Omental fat pad (tissue), 4 donors: ENCODE measurements around the gene PXMP4. TPM values are rescaled to one million over a fixed set of nuclear protein-coding genes. Genes with fewer than 3 reads are reported as not detected.

Source experiments
- ATAC-seq: fragments of 150-250 bp; one replicate; pipeline ENCODE4 v1.9.1; 2016; ENCODE audit warnings: mild to moderate bottlenecking, moderate library complexity; ENCODE audit not compliant: low FRiP score
- DNase-seq: peaks from one replicate; pipeline ENCODE4 v3.0.0-alpha.2; 2019; ENCODE audit warnings: low spot score
- CTCF ChIP-seq, 3 donors: fragments of 450-650 bp; IDR thresholded peaks; one replicate each; pipeline ENCODE4 v1.5.1; 2016 to 2017; ENCODE audit warnings: antibody characterized with exemption in 3 of 3, mild to moderate bottlenecking in 3 of 3, moderate library complexity in 2 of 3
- total RNA-seq, 4 donors: library from RNA; depleted of rRNA; stranded (reverse); fragments of >200 nt; gene quantifications; one replicate each; pipeline ENCODE4 v1.1.0, GENCODE V29; 2016

PXMP4 gene
- total RNA-seq, 4 donors from 2014 or later: 3.6 to 8.7 (median 4.8) TPM

GRCh38 chr20:33672426-33673113 is 47.5 kb downstream of the PXMP4 start:
- ATAC-seq (no peak), DNase-seq (no peak)
- TF ChIP-seq CTCF (IDR thresholded peaks at IDR 0.05): no peak

GRCh38 chr20:33671573-33672288 is 48.4 kb downstream of the PXMP4 start:
- no peak for TF ChIP-seq CTCF (IDR thresholded peaks at IDR 0.05)
- ATAC-seq: no peak

DNA sequence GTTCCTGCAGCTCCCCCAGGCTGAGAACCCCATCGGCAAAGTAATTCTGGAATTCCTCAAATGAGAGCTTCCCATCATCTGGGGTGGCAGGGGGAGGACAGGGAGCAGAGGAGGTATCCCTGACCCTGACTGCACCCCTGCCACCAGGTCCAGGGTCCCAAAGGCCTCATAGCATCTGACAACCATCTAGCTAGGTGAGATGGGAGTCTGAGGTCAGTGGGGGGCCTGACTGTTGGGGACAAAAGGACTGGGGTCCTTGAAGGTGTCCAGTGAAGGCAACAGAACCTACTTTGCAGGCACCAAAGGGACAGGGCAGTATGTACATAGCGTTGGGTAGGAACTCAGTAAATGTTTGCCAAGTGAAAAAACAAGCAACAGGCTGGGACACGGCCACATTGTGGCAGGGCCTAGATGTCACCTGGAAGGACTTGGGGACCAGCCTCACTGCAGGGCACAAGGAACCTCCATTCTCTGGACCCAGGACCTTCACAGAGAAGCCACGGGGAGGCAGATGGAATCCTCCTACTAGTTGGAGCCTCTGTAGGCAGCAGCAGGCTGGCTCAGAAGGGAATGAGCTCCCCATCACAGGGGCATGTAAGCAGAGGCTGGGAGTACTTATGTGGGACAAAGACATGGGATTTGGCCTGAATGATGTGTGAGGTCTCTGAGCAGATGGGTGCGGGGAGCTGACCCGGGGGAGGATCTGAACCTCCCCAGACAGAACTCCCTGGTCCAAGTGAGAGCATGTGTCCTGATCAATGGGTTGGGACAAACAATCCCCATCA is 49.2 kb downstream of the PXMP4 start:
- TF ChIP-seq CTCF (IDR thresholded peaks at IDR 0.05): no peak
- DNase-seq (no peak), ATAC-seq (no peak)

More at GRCh38 chr20:33671573-33672288, 48.4 kb downstream of the PXMP4 start:
- no peak for DNase-seq

DNA sequence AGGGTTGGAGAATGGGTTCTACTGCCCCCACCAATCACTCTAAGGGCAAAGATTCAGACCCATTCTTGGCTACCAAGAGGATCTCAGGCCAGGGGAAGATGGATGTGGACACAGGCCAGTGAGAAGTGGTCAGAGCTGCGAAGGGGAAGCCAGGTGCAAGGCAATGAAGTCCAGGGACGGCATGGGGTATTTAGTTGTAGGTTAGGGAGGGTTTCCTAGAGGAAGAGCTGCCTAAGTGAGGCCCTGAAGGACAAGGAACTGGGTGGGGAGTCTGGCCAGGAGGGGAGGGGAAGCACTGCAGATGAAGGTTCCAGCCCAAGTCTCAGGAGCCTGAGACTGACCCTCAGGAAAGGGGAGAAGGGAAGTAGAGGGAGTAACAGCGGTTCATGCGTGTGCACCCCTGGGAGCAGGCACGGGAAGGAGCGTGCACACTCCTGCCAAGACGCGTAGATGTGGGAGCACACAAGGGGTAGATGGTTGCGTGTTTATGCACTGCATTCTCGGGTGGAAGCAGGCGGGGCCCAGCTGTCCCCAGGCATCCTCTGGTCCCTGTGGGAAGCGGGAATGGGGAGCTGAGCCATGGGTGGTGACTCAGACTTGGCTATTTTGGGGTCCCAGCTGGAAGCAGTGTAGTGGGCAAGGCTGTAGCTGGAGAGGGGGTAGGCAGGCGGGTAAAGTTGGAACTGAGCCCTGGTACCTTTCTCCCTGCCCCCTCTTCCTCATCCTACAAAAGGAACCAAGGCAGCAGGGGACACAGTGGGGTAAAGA is 50.1 kb downstream of the PXMP4 start:
- ATAC-seq (no peak), DNase-seq (no peak)
- no peak for TF ChIP-seq CTCF (IDR thresholded peaks at IDR 0.05)

DNA sequence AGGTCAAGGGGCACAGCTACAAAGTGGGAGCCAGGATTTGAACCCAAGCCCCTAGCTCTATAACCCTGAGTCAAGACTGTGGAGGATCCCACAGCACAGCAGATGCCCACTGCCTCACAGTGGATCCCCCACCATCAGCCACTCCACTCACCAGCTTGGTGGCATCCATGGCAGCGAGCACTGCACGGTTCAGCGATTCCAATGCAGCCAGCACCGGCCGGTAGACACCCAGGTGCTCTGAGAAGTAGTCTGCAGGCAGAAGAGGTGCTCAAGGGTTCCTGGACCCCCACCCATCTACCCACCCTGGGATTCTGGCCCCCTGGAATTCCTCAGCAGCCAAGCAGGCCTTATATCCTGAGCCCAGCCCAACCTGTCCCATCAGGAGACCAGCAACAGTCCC is 50.9 kb downstream of the PXMP4 start:
- no peak for DNase-seq
- ATAC-seq: no peak
- no peak for TF ChIP-seq CTCF (IDR thresholded peaks at IDR 0.05)

DNA sequence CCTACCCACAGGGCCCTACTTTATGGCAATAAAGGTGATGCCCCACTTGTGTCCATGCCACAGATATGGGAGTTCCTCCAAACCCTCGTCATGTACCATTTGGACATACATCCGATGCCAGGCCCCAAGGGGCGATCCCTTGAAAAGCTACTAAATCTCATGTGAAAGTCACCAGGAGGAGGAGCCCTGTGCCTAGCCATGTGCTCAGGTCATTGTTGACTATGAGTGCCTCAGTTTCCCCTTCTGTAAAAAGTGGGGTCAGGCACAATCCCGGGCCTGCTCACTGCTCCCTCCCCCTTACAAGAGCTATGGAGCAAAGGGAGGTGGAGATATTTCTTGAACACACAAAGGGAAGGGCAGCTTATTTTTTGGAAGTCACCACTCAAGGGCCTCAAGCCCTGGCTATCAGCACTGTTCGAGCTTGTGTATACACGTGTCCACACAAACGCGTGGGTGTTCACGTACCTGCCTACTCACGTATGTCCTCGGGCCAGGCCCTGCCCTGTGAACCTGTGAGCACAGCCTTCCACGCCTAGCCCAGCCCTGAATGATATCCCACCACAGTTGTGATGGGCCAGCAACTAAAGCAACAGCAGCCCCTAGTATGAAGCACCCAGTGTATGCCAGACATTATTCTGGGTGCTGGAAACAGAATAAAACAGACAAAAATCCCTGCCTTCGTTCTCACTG is 51.5 kb downstream of the PXMP4 start:
- TF ChIP-seq CTCF (IDR thresholded peaks at IDR 0.05): no peak
- ATAC-seq (no peak), DNase-seq (no peak)
